ENCODE measurements around the gene IMPG2. TPM values are rescaled to one million over a fixed set of nuclear protein-coding genes. Genes with fewer than 3 reads are reported as not detected.

IMPG2 gene
- total RNA-seq, 1 donor from 2014 or later = 0.30 TPM

DNA sequence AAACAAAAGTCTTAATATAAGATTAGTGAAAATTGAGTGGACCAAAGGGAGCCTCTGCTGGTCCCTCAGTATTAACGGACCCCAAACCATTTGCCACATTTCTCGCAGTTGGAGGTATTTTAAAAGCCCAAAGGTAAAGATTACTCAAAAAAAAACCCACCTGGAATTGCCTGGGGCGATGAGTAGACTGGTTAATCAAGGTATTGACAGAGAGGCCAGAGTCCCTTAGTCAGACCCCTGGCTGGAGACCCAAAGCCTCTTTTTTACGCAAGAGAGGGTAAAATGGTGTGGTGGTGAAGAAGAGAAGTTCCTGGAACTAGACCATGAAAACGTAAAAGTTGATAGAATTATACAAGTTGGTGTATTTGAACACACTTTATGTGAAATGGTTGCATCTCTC is 137.2 kb downstream of the IMPG2 start:
- H3K79me2 ChIP-seq (ENCODE audit: insufficient read depth, low read length) = no peaks in the 10 kb centered on the region
- no peak overlapping the region for H3K27ac ChIP-seq (ENCODE audit: low read depth, low read length)
- no peaks in the 10 kb centered on the region for H3K36me3 Mint-ChIP-seq (ENCODE audit: low read depth, unreplicated experiment)
- no peaks in the 10 kb centered on the region for H3K9me3 ChIP-seq (ENCODE audit: insufficient read depth, low read depth, low read length)
- H3K27me3 Mint-ChIP-seq (ENCODE audit: low read depth, unreplicated experiment) = no peaks in the 10 kb centered on the region
- no peak overlapping the region for H3K4me3 ChIP-seq (ENCODE audit: insufficient read depth, low read depth, low read length)
- no peak overlapping the region for H3K4me2 ChIP-seq (ENCODE audit: low read length)
- no peak overlapping the region for H3K27ac Mint-ChIP-seq (ENCODE audit: unreplicated experiment)
- no peaks in the 10 kb centered on the region for H3K36me3 ChIP-seq (ENCODE audit: insufficient read depth, low read length)
- no peaks in the 10 kb centered on the region for H3K4me1 ChIP-seq (ENCODE audit: insufficient read depth, low read length)
- H3K9me3 Mint-ChIP-seq (ENCODE audit: unreplicated experiment) = no peaks in the 10 kb centered on the region
- H3K4me1 Mint-ChIP-seq (ENCODE audit: low read depth, unreplicated experiment) = no peaks in the 10 kb centered on the region
- no peaks in the 10 kb centered on the region for H3K27me3 ChIP-seq (ENCODE audit: insufficient read depth, low read length)
- TF ChIP-seq EZH2 (IDR thresholded peaks at IDR 0.05; ENCODE audit: insufficient read depth, low read length) = no peak
- FAIRE-seq (peak; percentile 63), DNase-seq (ENCODE audit: low read depth) (no peak)
- no peaks in the 10 kb centered on the region for H4K20me1 ChIP-seq (ENCODE audit: insufficient read depth, low read length)
- no peak overlapping the region for H3K9ac ChIP-seq (ENCODE audit: low read length)
- no peak overlapping the region for H3K4me3 Mint-ChIP-seq (ENCODE audit: unreplicated experiment)
- no peak overlapping the region for H2AFZ ChIP-seq (ENCODE audit: low read depth, low read length)

- Mint-ChIP-seq H3K4me3 (ENCODE audit: unreplicated experiment) (no peak overlapping the region), H3K27me3 (ENCODE audit: low read depth, unreplicated experiment) (no peaks in the 10 kb centered on the region), H3K4me1 (ENCODE audit: low read depth, unreplicated experiment) (no peaks in the 10 kb centered on the region), H3K36me3 (ENCODE audit: low read depth, unreplicated experiment) (no peaks in the 10 kb centered on the region), H3K27ac (ENCODE audit: unreplicated experiment) (no peak overlapping the region), H3K9me3 (ENCODE audit: unreplicated experiment) (no peaks in the 10 kb centered on the region)
- Histone ChIP-seq H3K9me3 (ENCODE audit: insufficient read depth, low read depth, low read length) (no peaks in the 10 kb centered on the region), H3K4me2 (ENCODE audit: low read length) (no peak overlapping the region), H2AFZ (ENCODE audit: low read depth, low read length) (no peak overlapping the region), H4K20me1 (ENCODE audit: insufficient read depth, low read length) (no peaks in the 10 kb centered on the region), H3K4me1 (ENCODE audit: insufficient read depth, low read length) (no peaks in the 10 kb centered on the region), H3K27ac (ENCODE audit: low read depth, low read length) (no peak overlapping the region), H3K27me3 (ENCODE audit: insufficient read depth, low read length) (no peaks in the 10 kb centered on the region), H3K9ac (ENCODE audit: low read length) (no peak overlapping the region), H3K79me2 (ENCODE audit: insufficient read depth, low read length) (no peaks in the 10 kb centered on the region), H3K4me3 (ENCODE audit: insufficient read depth, low read depth, low read length) (no peak overlapping the region), H3K36me3 (ENCODE audit: insufficient read depth, low read length) (no peaks in the 10 kb centered on the region)
- TF ChIP-seq, protein P1, sequence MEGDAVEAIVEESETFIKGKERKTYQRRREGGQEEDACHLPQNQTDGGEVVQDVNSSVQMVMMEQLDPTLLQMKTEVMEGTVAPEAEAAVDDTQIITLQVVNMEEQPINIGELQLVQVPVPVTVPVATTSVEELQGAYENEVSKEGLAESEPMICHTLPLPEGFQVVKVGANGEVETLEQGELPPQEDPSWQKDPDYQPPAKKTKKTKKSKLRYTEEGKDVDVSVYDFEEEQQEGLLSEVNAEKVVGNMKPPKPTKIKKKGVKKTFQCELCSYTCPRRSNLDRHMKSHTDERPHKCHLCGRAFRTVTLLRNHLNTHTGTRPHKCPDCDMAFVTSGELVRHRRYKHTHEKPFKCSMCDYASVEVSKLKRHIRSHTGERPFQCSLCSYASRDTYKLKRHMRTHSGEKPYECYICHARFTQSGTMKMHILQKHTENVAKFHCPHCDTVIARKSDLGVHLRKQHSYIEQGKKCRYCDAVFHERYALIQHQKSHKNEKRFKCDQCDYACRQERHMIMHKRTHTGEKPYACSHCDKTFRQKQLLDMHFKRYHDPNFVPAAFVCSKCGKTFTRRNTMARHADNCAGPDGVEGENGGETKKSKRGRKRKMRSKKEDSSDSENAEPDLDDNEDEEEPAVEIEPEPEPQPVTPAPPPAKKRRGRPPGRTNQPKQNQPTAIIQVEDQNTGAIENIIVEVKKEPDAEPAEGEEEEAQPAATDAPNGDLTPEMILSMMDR (IDR thresholded peaks at IDR 0.05; ENCODE audit: insufficient read depth, low read depth, low read length) = no peak
- no peak for TF ChIP-seq EZH2 (IDR thresholded peaks at IDR 0.05; ENCODE audit: insufficient read depth, low read length)
- FAIRE-seq (no peak), DNase-seq (ENCODE audit: low read depth) (no peak)
Measured at GRCh38 chr3:101182734-101183133, 137.6 kb downstream of the IMPG2 start.

DNA sequence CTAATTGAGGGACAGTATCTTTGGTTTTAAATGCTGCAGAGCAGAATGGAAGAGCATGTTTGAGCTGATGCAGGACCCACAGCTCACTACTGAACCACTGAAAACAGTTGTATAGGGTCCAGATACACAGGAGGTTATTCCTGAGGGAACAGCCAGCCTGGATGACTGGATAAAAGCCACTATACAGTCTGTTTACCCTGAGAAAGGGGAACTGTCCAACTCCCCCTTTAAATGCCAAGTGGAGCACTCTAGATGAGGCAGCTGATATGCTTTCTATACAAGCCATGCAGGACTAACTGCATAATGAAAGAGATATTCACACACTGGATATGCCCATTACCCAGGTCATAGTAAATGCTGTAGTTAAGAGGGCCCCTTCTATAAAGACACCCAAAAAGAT is 138.6 kb downstream of the IMPG2 start:
- H3K36me3 Mint-ChIP-seq (ENCODE audit: low read depth, unreplicated experiment) = no peaks in the 10 kb centered on the region
- no peaks in the 10 kb centered on the region for H3K79me2 ChIP-seq (ENCODE audit: insufficient read depth, low read length)

More for the DNA sequence above, 138.6 kb downstream of the IMPG2 start:
- DNase-seq (ENCODE audit: low read depth) = no peak
- H3K9me3 ChIP-seq (ENCODE audit: insufficient read depth, low read depth, low read length) = no peaks in the 10 kb centered on the region
- H3K4me1 ChIP-seq (ENCODE audit: insufficient read depth, low read length) = no peaks in the 10 kb centered on the region
- H2AFZ ChIP-seq (ENCODE audit: low read depth, low read length) = no peak overlapping the region
- no peak for FAIRE-seq
- H4K20me1 ChIP-seq (ENCODE audit: insufficient read depth, low read length) = no peaks in the 10 kb centered on the region
- no peaks in the 10 kb centered on the region for H3K36me3 ChIP-seq (ENCODE audit: insufficient read depth, low read length)
- no peak overlapping the region for H3K4me2 ChIP-seq (ENCODE audit: low read length)
- no peak for TF ChIP-seq EZH2 (IDR thresholded peaks at IDR 0.05; ENCODE audit: insufficient read depth, low read length)
- TF ChIP-seq, protein P1 (IDR thresholded peaks at IDR 0.05; ENCODE audit: insufficient read depth, low read depth, low read length) = no peak
- no peak overlapping the region for H3K27ac ChIP-seq (ENCODE audit: low read depth, low read length)
- Mint-ChIP-seq H3K4me3 (ENCODE audit: unreplicated experiment) (no peak overlapping the region), H3K9me3 (ENCODE audit: unreplicated experiment) (no peaks in the 10 kb centered on the region), H3K27me3 (ENCODE audit: low read depth, unreplicated experiment) (no peaks in the 10 kb centered on the region), H3K27ac (ENCODE audit: unreplicated experiment) (no peak overlapping the region), H3K4me1 (ENCODE audit: low read depth, unreplicated experiment) (no peaks in the 10 kb centered on the region)
- no peaks in the 10 kb centered on the region for H3K27me3 ChIP-seq (ENCODE audit: insufficient read depth, low read length)
- no peak overlapping the region for H3K9ac ChIP-seq (ENCODE audit: low read length)
- H3K4me3 ChIP-seq (ENCODE audit: insufficient read depth, low read depth, low read length) = no peak overlapping the region

Measured in astrocyte (in vitro differentiated cells and primary cell).